CD4-positive, alpha-beta T cell treated with Interleukin-17A for 4 hours (primary cell): Measurements from ENCODE around the gene FBXO3.
A peak's percentile ranks its signal among the peaks of the same experiment; 100 is the strongest.
"Not testable (repeated sequence)": the region's sequence is repeated elsewhere in the genome, so short reads cannot be mapped to it uniquely, and the experiment has no call there.

Experiments
- DNase-seq: peaks from one replicate; pipeline ENCODE4 v3.0.0-alpha.2; 2020; ENCODE audit warnings: mixed read lengths

Gene FBXO3

GRCh38 chr11:33725496-33725895 lies 48.8 kb downstream of the FBXO3 start:
- DNase-seq, result no peak

GRCh38 chr11:33724644-33725035 lies 49.7 kb downstream of the FBXO3 start:
- DNase-seq, result no peak

GRCh38 chr11:33723238-33723881 lies 51.0 kb downstream of the FBXO3 start:
- DNase-seq, result no peak

GRCh38 chr11:33722590-33723234 lies 51.6 kb downstream of the FBXO3 start:
- DNase-seq, result no peak

- no peak for DNase-seq
These were observed 52.3 kb downstream of the FBXO3 start for GRCh38 chr11:33721984-33722383.

DNA sequence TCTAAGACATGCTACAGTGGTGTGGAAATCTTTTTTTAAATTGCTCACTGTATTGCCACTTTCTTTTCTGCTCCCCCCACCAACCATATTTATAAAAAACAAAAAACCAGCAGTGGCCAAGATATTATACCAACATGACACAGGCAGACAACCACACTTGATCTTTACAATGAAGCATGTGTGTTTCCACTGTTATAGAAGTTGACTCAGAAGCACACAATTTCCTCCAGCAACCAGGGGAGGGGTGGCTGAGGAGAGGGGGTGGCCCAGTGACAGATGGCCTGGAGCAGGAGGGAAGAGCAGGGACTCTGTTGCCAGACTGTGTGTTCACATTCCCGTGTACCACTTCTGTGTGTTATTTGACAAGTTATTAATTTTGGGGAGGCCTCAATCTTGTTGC lies 52.9 kb downstream of the FBXO3 start:
- DNase-seq, result no peak

GRCh38 chr11:33719587-33719986 lies 54.7 kb downstream of the FBXO3 start:
- DNase-seq, result no peak

GRCh38 chr11:33718440-33718839 lies 55.9 kb downstream of the FBXO3 start:
- DNase-seq, result no peak

DNA sequence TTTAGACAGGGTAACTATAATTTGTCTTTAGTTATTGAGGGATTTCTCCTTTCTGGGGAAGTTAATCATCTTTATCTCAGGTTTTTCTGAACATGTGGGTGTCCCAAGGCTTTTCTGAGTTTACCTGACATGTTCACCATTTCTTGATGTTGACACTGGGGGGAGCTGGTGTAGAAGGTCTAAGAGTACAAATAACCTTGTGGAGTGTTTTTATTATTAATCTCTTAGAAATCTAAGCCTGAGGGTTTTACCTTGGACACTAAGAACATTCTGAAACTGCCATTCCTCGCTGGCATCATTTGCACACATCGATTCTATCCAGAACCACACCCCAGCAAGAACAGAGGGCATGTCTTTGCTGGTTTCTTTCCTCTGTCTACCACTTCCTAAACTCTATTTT lies 58.1 kb downstream of the FBXO3 start:
- peak; percentile 30 for DNase-seq

DNA sequence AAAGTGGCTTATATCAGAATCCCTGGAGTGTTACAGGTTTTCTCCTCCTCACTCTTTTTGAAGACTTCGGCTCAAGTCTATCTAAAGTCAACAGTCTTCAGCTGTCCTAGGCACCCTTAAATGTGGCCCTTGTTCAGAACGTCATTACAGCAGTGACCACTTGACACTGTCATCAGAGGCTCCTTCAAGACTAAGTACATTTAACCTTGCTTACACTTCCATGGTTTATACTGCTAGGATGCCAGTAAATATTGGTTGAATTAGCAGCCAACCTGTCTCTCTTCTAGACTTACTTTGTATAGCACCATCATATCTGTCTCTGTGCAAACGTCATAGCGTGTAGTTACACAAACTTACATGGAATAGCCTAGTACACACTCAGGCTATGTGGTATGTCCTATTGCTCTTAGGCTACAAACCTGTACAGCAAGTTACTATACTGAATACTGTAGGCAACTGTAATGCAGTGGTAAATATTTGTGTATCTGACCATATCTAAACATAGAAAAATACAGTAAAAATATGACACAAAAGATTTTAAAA lies 60.4 kb downstream of the FBXO3 start:
- DNase-seq, result no peak

- no peak for DNase-seq
These were observed 61.0 kb downstream of the FBXO3 start for GRCh38 chr11:33713151-33713855.

- no peak for DNase-seq
These were observed 61.9 kb downstream of the FBXO3 start for GRCh38 chr11:33712436-33712835.

- DNase-seq, result no peak
These were observed 64.9 kb downstream of the FBXO3 start for GRCh38 chr11:33709466-33709865.

GRCh38 chr11:33708985-33709384 lies 65.3 kb downstream of the FBXO3 start:
- no peak for DNase-seq

- not testable (repeated sequence) for DNase-seq
These were observed 66.5 kb downstream of the FBXO3 start for GRCh38 chr11:33707831-33708230.

- DNase-seq, result no peak
These were observed 67.4 kb downstream of the FBXO3 start for GRCh38 chr11:33706966-33707365.

DNA sequence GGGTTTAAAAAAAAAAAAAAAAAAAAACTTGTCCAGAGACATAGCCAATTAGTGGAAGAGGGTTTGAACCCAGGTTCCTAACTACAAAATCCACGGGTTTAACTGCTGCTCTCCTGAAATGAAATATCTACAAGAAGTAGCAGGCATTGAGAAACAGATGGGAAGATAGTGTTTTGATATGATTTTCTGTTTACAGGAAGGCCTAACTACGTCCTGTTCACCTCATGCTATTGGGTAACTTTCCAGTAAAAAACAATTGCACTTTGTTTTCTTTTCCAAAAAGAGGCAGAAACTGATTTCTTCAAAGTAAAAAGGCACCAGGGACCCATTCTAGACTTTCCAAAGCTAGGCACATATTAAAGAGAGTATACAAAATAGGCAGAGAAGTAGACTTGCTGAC lies 67.8 kb downstream of the FBXO3 start:
- DNase-seq, result no peak

DNA sequence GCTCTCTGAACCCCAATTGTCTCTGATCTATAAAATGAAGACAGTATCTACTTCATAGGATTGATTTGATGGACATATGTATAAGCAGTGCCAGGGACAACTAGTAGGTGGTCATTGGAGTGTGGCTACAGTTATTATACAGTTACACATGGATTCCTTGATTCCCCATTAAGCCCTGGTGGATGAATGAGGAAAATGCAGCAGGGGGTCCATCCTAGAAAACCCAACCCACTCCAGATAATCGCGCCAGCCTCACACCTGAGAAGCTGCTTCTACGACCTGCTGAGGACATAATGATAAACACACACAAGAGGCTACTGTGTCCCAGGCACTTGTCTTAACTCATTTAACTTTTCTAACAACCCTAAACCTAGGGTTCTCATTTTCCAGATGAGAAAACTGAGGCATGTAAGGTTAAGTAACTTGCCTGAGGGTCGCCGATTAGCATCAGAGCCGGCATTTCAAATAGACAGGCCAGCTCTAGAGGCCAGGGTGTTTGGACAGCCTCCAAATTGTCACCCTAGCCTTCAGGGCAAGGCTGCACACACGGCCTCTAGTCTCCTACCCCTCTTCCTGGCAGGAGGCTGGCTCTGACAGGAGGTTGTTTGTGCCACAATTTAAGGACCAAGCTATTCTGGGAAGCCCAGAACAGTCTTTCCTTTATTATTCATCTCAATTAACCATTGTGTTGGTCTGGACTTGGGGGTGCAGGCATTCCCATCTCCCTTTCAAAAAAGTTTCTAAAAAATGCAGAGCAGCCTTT lies 69.9 kb downstream of the FBXO3 start:
- DNase-seq, result no peak

DNA sequence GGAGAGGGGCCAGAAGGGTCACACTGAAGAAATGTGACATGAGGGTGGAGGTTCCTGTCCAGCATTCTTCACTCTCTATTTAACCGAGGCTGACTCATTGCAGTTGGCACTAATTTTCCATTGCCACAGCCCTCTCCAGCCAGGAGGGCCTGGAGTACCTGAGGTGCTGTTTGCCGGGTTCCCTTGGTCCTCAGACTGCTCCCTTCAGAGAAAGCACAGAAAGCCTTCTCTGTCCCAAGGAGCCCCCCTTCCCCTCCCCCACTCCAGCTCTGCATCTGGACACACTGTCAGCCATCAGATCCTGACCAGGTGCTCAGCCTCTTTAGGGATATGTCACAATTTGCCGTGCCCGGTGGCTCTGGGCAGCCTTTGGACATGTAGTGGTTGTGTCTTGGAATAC lies 70.5 kb downstream of the FBXO3 start:
- DNase-seq, result no peak

DNA sequence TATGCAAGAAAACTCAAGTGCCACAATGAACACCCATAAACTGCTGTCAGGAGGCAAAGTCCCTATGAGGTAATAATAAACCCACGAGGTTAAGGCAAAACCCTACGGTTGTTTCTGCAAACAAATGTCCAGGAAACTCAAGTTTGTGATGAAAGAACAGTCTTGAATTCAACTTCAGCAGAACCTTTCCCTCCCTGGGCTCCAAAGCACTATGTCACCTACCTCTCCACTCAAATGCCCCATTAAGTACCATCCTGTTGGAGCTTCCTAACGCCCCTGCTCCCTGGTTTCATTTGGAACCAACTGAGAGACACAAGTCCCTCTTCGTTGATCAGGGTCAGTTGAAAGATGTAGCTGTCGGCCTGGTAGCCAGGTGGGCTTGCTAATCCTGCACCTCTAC lies 71.1 kb downstream of the FBXO3 start:
- DNase-seq, result no peak

- no peak for DNase-seq
These were observed 72.8 kb downstream of the FBXO3 start for GRCh38 chr11:33701302-33702230.
